H1 (cell line): Measurements from ENCODE around the gene GABRD. TPM values are rescaled to one million over a fixed set of nuclear protein-coding genes. Genes with fewer than 3 reads are reported as not detected.

Experiments
- CREB1 ChIP-seq: IDR thresholded peaks from 2 replicates; pipeline ENCODE4 v1.6.1; 2012; ENCODE audit warnings: inconsistent platforms
- KDM4A ChIP-seq: IDR thresholded peaks from one replicate; pipeline ENCODE4 v1.7.1; 2012; ENCODE audit warnings: low read depth, mild to moderate bottlenecking, moderate library complexity, low read length, inconsistent platforms; ENCODE audit not compliant: severe bottlenecking
- polyA plus RNA-seq, 7 experiments: library from polyadenylated mRNA; depleted of rRNA in 3 of 7; stranded (reverse) in 5 of 7; unstranded in 2 of 7; fragments of >200 nt in 5 of 7; fragments of 200-250 nt in 2 of 7; gene quantifications; 1 replicate in 5 of 7; 2 replicates in 1 of 7; 4 replicates in 1 of 7; pipeline versions ENCODE4 v1.2.1 to v1.2.3, GENCODE V29; 2011 to 2013; ENCODE audit warnings: missing spikeins in 2 of 7, mixed read lengths in 2 of 7
- total RNA-seq: library from RNA; stranded (reverse); fragmentation: NEBNext Ultra II Directional; extraction: Animal tissue kit (Norgen Biotek cat#: 25700); gene quantifications from 2 replicates; pipeline ENCODE4 v1.2.1, GENCODE V29; 2021

GABRD gene
- total and polyA plus RNA-seq, 2 of the 8 experiments (the other 6 are each of a cell fraction or from before 2014, with no cell fraction given): 1.8 to 3.0 TPM

DNA sequence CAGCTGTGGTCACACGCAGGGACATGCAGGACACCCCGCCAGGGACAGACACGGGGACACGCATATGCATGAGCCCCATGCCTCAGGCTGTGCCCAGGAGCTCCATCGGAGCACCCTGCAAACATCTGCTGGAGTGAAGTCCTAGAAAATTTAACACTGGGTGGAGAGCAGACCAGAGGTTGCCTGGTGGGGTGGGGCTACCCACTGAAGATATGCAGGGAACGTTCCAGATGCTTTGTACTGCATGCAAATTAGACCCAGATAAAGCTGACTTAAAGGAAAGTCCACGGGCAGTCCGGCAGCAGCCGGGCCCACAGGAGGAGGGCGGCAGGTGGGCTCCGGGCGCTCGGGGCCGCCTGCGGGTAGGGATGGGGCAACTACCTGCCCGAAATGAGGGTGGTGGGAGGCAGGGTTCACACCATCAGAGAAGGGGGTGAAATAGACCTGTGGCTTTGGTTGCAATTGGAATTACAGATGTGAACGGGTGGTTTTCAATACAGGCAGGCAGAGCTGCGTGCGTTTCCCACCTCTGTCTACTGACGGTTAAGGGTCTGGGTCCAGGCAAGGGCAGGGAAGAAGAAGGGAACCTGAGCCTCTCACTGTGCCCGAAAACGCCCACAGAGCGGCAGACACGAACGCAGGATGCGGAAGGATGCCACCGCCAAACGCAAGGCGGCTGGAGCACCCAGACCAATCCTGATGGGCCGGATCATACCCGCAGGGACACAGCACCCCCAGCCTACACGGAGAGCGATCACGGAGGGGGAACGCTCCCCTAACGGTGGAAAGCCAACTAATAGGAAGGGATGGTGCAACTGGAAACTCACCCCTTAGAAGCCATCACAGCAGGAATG, 36.5 kb upstream of the GABRD start (continued):
- TF ChIP-seq CREB1 (no peak), KDM4A (no peak)
